Spleen (tissue), 11 donors: ENCODE results near the gene ANKRD60. TPM values are rescaled to one million over a fixed set of nuclear protein-coding genes. Genes with fewer than 3 reads are reported as not detected.

Experiments used
- DNase-seq: peaks from one replicate; pipeline ENCODE4 v3.0.0-alpha.2; 2020
- H3K27ac ChIP-seq, 8 donors: fragments of 200-600 bp; sonication (generic) in 7 of 8; 1 replicate in 4 of 8; 2 replicates in 4 of 8; pipeline versions ENCODE4 v1.5.0 to v1.8.0; 2016 to 2021; ENCODE audit warnings: inconsistent platforms in 4 of 8, mild to moderate bottlenecking in 4 of 8, moderate library complexity in 1 of 8
- H3K27me3 ChIP-seq, 7 donors: fragments of 200-600 bp; sonication (generic) in 6 of 7; replicated peaks in 1 of 7; 1 replicate in 4 of 7; 2 replicates in 3 of 7; pipeline versions ENCODE4 v1.5.0 to v1.8.0; 2016 to 2021; ENCODE audit warnings: inconsistent platforms in 3 of 7, mild to moderate bottlenecking in 1 of 7
- H3K36me3 ChIP-seq, 6 donors: fragments of 200-600 bp; sonication (generic) in 5 of 6; 1 replicate in 4 of 6; 2 replicates in 2 of 6; pipeline versions ENCODE4 v1.5.0 to v1.8.0; 2016 to 2021; ENCODE audit warnings: inconsistent platforms in 2 of 6
- H3K4me1 ChIP-seq, 6 donors: fragments of 200-600 bp; sonication (generic) in 5 of 6; 1 replicate in 3 of 6; 2 replicates in 3 of 6; pipeline versions ENCODE4 v1.5.0 to v1.8.0; 2016 to 2021; ENCODE audit warnings: inconsistent platforms in 3 of 6
- H3K4me3 ChIP-seq, 8 donors: fragments of 200-600 bp; sonication (generic) in 7 of 8; 1 replicate in 4 of 8; 2 replicates in 4 of 8; pipeline versions ENCODE4 v1.5.0 to v1.8.0; 2016 to 2021; ENCODE audit warnings: inconsistent platforms in 4 of 8, mild to moderate bottlenecking in 4 of 8, moderate library complexity in 2 of 8
- H3K9me3 ChIP-seq, 8 donors: fragments of 200-600 bp; sonication (generic) in 7 of 8; 1 replicate in 4 of 8; 2 replicates in 4 of 8; pipeline versions ENCODE4 v1.5.0 to v1.8.0; 2016 to 2021; ENCODE audit warnings: inconsistent platforms in 4 of 8
- CTCF ChIP-seq, 11 experiments: fragments of 200-600 bp in 7 of 11; fragments of 450-650 bp in 4 of 11; sonication (generic) in 4 of 11; IDR thresholded peaks in 8 of 11; conservative IDR thresholded peaks in 3 of 11; 1 replicate in 7 of 11; 2 replicates in 4 of 11; pipeline versions ENCODE4 v1.4.0 to v1.8.0; 2016 to 2021; ENCODE audit warnings: antibody characterized with exemption in 11 of 11, inconsistent platforms in 4 of 11, mild to moderate bottlenecking in 1 of 11
- POLR2A ChIP-seq, 3 donors: fragments of 450-650 bp; IDR thresholded peaks; one replicate each; pipeline ENCODE4 v1.5.1; 2017; ENCODE audit warnings: antibody characterized with exemption in 3 of 3, mild to moderate bottlenecking in 1 of 3
- POLR2AphosphoS5 ChIP-seq, 3 donors: sonication (generic); formaldehyde crosslinking; IDR thresholded peaks; one replicate each; pipeline ENCODE4 v1.5.1; 2017; ENCODE audit warnings: antibody characterized with exemption in 3 of 3
- WGBS, 5 donors: extraction: QIAGEN DNeasy Blood & Tissue Kit in 3 of 5; methylation state at CpG; one replicate each; pipeline versions ENCODE4 v1.1.5 to v1.1.7; 2013 to 2018; 5-methylcytosine and 5-hydroxymethylcytosine counted together
- intact Hi-C: fragments of 100-400 bp; cut with DNase I; formaldehyde crosslinking; loops from one replicate; pipeline ENCODE4 v1.15.0; 2023; ENCODE audit warnings: low total_unique reads
- polyA plus RNA-seq, 3 donors: library from polyadenylated mRNA; stranded (reverse); fragments of 200-250 nt; gene quantifications; one replicate each; pipeline ENCODE4 v1.2.1, GENCODE V29; 2013
- total RNA-seq, 7 donors: library from RNA; depleted of rRNA in 3 of 7; stranded (reverse); fragments of >200 nt in 3 of 7; fragmentation: NEBNext Ultra II Directional in 4 of 7; extraction: Animal tissue kit (Norgen Biotek cat#: 25700) in 4 of 7; gene quantifications; one replicate each; pipeline versions ENCODE4 v1.1.0 to v1.2.1, GENCODE V29; 2016 to 2021
- donor health status: healthy with polysubstance abuse.
- donor health status: DM: no; HTN: no; CAD: no; lungs with moderate emphysema.
- donor health status: DM: no; HTN: no; CAD: no.
- donor health status: Bipolar disorder and iron deficiency.
- donor health status: healthy.
- donor health status: DM: no; HTN: no; CAD: no.
- donor health status: DM: yes; HTN: yes; CAD: no.

Gene ANKRD60
- total and polyA plus RNA-seq, 10 donors, result not detected

- WGBS, 5 donors, result 81 to 90% (median 88%) methylated on average over 8 of the region's 8 CpGs
- H3K36me3 ChIP-seq, result peaks cover 6 to 60% (median 29%) of the 10 kb centered on the region in 6 donors
- intact Hi-C loops, result no loop called here
- no peak overlapping the region for H3K4me3 ChIP-seq
- H3K9me3 ChIP-seq, result no peaks in the 10 kb centered on the region
- H3K27ac ChIP-seq, result no peak overlapping the region
- no peak for DNase-seq
- H3K4me1 ChIP-seq, result peaks cover 0 to 4% (median 0%) of the 10 kb centered on the region in 6 donors
- no peaks in the 10 kb centered on the region for H3K27me3 ChIP-seq
- TF ChIP-seq POLR2AphosphoS5 (IDR thresholded peaks at IDR 0.05), result no peak
- no peak for TF ChIP-seq CTCF (IDR thresholded peaks at IDR 0.05 in 8 of 11, conservative IDR thresholded peaks at IDR 0.05 in 3 of 11)
Observed at GRCh38 chr20:58251348-58251978, 23.0 kb upstream of the ANKRD60 start.

GRCh38 chr20:58246346-58246745 is 17.9 kb upstream of the ANKRD60 start:
- DNase-seq, result no peak
- intact Hi-C loops, result no loop called here
- Histone ChIP-seq H3K27me3 (no peaks in the 10 kb centered on the region), H3K4me3 (no peak overlapping the region), H3K36me3 (peaks cover 6 to 100% (median 56%) of the 10 kb centered on the region in 6 donors), H3K9me3 (no peaks in the 10 kb centered on the region), H3K4me1 (no peaks in the 10 kb centered on the region), H3K27ac (no peak overlapping the region)
- peak in 1 of 11 experiments; percentile 14 for TF ChIP-seq CTCF (IDR thresholded peaks at IDR 0.05 in 8 of 11, conservative IDR thresholded peaks at IDR 0.05 in 3 of 11)
- TF ChIP-seq POLR2A (IDR thresholded peaks at IDR 0.05), result no peak
- 63 to 77% (median 69%) methylated on average over 9 of the region's 9 CpGs for WGBS, 5 donors

DNA sequence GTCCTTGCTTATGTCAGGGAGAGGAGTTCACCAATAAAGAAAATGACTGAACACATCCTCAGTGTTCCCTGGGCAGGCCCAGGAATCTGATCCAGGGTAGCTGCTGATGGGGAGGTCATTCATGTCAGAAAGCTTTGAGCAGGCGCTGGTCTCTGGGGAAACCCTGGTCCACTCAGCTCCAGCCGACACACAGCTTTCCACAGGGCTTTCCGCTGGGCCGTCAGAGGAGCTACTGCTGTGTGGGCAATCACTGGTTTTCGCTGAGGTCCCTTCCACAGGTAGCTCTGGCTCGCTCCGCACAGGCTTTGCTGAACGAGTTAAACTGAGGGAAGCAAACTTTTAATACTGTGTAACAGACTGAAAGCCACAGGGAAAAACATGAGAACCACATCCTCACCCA is 17.5 kb upstream of the ANKRD60 start:
- Histone ChIP-seq H3K4me1 (no peaks in the 10 kb centered on the region), H3K4me3 (no peak overlapping the region), H3K27me3 (no peaks in the 10 kb centered on the region), H3K9me3 (no peaks in the 10 kb centered on the region), H3K36me3 (peaks cover 6 to 98% (median 54%) of the 10 kb centered on the region in 6 donors), H3K27ac (no peak overlapping the region)
- intact Hi-C loops, result no loop called here
- DNase-seq, result no peak
- TF ChIP-seq CTCF (IDR thresholded peaks at IDR 0.05 in 8 of 11, conservative IDR thresholded peaks at IDR 0.05 in 3 of 11) (no peak), POLR2AphosphoS5 (IDR thresholded peaks at IDR 0.05) (no peak), POLR2A (IDR thresholded peaks at IDR 0.05) (no peak)
- WGBS, 5 donors, result 93 to 100% (median 96%) methylated on average over 6 to 8 of the region's 8 CpGs

- Histone ChIP-seq H3K9me3 (no peaks in the 10 kb centered on the region), H3K4me1 (no peaks in the 10 kb centered on the region), H3K27me3 (no peaks in the 10 kb centered on the region), H3K4me3 (no peak overlapping the region), H3K27ac (no peak overlapping the region), H3K36me3 (peaks cover 6 to 97% (median 51%) of the 10 kb centered on the region in 6 donors)
- WGBS, 5 donors, result 76 to 89% (median 86%) methylated on average over 10 of the region's 10 CpGs
- TF ChIP-seq POLR2AphosphoS5 (IDR thresholded peaks at IDR 0.05), result no peak
- TF ChIP-seq CTCF (IDR thresholded peaks at IDR 0.05 in 8 of 11, conservative IDR thresholded peaks at IDR 0.05 in 3 of 11), result no peak
- no peak for TF ChIP-seq POLR2A (IDR thresholded peaks at IDR 0.05)
- no peak for DNase-seq
- intact Hi-C loops, result no loop called here
Observed at GRCh38 chr20:58245181-58245891, 16.9 kb upstream of the ANKRD60 start.
